NCI-H69 (cell line): Measurements from ENCODE around the gene UBXN11.

Source experiments
- DNase-seq: peaks from one replicate; lab custom pipeline; 2025; lab: John Stamatoyannopoulos, UW

The UBXN11 gene, protein sequence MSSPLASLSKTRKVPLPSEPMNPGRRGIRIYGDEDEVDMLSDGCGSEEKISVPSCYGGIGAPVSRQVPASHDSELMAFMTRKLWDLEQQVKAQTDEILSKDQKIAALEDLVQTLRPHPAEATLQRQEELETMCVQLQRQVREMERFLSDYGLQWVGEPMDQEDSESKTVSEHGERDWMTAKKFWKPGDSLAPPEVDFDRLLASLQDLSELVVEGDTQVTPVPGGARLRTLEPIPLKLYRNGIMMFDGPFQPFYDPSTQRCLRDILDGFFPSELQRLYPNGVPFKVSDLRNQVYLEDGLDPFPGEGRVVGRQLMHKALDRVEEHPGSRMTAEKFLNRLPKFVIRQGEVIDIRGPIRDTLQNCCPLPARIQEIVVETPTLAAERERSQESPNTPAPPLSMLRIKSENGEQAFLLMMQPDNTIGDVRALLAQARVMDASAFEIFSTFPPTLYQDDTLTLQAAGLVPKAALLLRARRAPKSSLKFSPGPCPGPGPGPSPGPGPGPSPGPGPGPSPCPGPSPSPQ

DNA sequence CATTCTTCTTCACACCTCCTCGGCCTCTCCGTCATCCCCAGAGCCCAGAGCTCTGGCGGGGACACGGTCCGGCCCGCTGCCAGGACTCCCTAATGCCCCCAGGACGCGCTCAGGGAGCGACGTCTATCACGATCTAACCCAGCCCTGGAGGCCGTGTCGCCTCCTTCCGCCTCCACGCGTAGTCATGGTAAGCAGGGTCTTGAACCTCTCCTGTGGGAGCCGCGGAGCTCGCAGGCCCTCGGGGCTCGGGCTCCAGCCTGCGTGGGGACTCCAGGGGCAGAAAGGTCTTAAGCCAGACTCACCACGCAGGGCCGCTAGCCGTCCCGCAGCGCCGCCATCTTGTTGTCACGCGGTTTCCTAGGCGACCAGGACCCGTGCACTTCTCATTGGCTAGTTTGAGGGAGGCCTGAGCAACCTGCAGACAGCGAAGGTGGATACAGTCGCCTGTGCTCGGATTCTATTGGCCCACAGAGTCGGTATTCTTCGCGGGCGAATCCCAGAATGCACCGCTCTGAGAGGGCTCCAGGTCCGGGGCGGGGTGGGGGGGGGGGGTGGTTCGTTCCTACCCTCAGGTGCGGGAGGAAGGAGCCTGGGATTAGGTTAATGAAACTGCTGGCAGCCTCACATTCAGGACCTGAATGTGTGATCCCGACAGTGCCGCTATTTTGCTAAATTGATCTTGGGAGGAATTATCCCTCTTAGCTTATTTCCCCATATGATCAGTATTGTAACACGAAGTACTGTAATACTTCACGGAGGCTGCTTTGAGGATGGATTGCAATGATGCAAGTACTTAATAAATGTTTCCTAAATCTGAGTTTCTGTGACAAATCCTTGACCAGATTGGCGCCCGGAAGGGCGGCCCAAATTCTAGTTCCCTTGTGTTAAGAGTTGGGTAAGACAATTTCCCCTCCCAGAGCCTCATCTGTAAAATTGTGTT is at the start of gene UBXN11:
UBXN11 (minus strand) TSS at position 347 of the 940 bp plus-strand sequence. CDS start 3,753 bp downstream, outside the sequence.
- DNase-seq: peak; percentile 96

DNA sequence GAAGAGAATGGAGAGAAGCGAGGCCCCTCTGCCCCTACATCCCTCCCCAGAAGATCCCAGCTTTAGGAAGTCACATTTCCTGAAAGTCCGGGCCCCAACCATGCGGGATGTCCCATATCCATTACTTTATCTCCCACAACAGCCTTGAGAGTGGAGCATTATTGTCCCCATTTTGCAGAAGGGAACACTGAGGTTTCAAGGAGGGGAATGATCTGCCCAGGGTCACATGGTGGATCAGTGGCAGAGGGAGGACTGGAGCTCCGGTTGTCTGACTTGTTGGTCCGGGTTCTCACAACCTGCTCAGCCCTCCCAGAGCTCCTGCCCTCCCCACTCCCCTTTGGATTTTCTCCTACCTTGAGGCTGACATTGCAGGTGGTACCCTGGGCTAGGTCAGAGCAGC is 49.7 kb upstream of the UBXN11 start:
- DNase-seq: no peak

DNA sequence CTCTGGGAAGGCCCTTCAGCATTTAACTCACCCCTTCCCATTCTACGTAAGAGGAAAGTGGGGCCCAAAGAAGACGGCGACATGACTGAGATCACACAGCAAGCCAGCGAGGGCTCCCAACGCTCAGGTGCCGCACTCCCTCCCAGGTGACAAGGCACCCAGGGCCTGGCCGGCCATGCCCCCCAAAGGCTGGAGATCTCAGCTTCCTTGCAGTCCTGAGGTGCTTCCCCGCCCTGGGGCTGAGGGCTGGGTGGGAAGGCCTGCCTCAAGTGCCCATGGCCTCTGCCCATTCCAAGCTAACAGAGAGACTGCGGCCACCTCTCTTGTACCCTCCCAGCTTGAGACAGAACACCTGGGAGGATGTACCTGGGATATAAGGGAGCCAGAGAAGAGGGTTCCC is 48.5 kb upstream of the UBXN11 start:
- no peak for DNase-seq

DNA sequence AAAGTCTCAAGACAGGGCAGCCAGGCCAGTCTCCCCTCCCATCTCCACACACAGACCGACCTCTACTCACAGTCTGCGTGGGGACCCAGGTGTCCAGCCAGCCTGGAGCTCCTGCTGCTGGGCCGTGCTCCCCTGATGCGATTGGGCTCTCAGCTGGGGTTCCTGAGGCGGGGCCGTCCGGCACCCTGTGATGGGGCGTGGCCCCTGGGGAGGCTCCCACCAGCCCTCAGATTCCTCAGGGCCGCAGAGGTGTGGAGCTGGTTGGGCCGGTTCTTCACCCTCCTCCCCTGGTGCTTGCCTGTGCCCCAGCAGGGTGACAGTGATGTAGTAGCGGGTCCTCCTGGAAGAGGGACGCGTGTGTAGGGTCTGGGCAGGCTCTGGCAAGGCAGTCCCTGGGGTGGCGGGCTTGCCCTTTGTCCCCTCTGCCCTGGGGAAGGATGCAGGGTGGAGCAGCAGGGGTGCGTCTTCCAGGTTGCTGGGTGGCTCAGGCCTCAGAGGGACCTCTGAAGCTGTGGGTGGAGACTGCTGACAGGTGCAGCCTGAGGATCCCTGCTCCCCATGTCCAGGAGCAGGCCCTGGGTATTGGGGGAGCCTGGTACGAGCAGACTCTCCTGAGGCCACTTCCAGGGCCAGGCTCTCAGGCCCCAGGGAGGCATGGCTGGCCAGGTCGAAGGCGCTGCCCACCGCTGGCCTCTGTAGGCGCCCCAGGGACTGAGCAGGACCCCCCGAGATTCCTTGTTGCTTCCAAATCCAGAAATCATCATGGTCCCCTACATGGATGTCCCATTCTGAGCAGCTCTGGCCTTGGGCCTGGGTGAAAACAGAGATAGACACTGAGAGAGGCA is 47.8 kb upstream of the UBXN11 start, which contains the start of gene CRYBG2:
CRYBG2 (minus strand) TSS at position 155 of the 845 bp plus-strand sequence. CDS start 7,473 bp downstream, outside the sequence.
- DNase-seq: no peak

DNA sequence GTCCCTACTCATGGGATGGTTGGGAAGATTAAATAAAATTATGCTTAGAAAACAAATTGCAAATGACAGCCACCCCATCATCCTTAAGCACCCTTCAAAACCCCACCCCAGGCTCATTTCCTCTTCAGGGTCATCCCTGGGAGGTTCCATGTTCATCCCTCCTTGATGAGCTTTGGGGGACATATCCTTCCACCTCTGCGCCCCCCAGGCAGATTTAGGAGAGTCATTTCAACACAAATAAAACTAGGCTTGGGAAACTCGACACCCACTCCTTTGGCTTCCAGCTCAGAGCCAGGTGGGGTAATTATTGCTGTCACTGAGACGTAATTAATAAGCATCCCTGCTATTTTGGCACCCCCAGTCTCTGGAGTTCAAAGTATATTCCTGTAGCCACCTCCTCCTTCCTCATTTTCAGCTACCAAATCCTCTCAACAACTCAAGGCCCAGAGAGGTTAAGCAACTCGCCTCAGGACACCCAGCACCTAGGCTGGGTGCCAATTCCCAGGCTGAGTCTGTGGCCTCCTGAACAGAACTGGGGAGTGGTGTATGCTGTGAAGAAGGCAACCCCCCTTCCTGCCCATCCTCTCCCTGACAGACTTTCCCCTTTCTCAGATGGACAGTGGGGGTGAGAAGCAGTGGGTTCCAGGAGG is 46.9 kb upstream of the UBXN11 start:
- DNase-seq: peak; percentile 70

DNA sequence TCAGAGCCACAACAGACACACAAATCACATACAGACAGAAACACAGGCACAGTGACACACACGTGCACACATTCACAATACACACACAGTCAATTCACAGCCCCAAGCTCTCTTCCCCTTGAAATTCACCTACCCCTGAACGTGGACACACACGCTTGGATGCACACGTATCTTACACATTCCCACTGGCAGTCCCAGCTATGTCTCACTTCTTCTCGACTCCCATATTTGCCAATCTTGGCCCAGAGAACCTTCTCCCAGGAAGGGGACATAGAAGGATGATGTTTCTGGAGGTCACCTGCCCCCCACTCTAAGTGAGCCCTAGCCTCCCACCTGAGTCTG is 45.9 kb upstream of the UBXN11 start:
- DNase-seq: no peak

DNA sequence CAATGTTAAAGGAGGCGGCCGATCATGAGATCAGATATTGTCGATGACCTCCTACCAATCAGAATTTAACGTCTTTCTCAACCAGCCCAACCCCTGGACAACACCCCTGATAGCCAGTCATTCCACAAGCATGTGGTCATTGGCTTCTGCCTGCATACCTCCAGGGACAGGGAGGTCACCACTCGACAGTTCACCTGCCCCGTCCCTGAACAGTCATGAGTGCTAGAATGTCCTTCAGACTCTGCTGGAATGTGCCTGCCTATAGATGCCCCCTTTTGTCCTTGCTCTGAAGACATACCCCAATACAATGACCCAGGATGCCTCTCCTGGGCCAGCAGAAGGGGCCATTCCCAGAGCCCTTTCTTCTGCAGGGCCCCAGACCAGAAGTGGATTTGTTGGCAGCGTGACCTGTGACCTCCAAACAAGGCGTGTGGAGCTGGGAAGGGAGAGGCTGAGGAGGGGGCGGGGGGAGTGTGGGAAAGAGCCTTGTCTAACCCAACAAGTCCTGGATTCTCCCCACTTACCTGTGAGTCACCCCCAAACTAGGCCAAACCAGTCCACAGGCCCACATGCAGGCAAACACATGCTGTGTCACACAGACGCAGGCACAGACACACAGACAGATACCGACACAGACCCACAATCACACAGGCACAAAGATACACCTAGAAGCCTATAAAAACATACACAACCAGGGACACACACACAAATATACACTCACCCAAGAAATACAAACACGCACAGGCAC is 45.3 kb upstream of the UBXN11 start:
- DNase-seq: no peak

DNA sequence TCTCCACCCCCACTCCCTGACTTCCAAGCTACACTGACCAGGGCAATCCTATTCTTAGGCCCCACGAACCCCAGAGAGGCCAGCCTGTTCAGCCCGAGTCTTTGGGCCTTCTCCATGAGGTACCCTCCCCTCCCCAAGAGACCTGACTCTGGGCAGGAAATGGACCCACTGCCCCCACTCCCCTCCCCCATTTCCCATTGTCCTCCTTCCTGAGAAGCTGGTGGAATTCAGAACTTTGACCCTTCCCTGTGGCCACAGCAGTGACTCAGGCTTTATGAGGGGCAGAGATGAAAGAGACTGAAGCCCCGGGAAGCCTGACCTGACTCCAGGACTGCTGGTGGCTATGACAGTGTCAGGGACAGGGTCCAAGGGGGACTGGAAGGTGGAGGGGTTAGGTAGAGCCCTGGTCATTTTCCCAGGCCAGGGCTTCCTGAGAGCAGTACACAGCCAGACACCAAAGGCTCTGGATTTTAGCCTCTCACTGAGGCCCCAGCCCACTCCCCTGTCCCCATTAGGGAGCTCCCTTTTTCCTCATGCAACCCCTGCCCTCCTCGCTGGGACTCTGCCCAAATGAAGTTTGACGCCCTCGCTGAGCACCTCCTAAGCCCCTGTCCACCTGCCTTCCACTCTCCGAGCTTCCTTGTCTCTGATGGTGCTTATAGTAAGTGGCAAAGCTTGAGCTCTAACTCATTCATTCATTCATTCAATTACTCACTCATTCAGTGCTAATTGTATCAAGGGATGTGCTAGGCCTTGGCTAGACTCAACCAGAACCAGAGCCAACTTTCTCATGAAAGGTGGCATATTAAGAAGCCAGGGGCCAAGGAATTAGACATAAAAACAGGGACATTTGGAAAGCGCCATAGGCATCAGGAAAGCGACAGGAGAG is 44.5 kb upstream of the UBXN11 start:
- DNase-seq: no peak

DNA sequence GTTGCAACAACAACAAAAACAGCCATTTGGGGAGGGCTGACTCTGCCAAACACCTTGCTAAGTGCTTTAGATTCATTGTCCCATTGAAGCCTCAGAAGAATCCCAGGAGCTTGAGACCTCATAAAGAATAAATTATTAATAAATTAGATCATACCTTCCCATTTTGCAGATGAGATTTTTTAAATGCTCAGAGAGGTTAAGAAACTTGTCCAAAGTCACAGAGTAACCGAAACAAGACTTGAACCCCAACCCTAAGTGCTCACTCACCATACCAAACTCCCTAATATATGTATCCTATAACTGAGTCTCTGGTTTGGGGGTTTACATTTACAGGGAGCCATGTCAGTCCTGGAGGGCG is 43.9 kb upstream of the UBXN11 start:
- DNase-seq: no peak

DNA sequence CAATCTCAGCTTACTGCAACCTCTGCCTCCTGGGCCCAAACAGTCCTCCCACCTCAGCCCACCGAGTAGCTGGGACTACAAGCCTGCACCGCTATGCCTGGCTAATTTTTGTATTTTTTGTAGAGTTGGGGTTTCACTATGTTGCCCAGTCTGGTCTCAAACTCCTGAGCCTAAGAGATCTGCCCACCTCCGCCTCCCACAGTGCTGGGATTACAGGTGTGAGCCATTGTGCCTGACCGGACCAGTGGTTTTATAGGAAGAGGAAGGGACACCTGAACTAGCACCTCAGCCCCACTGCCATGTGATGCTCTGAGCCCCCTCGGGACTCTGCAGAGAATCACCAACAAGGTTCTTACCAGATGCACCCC is 43.4 kb upstream of the UBXN11 start:
- DNase-seq: no peak

DNA sequence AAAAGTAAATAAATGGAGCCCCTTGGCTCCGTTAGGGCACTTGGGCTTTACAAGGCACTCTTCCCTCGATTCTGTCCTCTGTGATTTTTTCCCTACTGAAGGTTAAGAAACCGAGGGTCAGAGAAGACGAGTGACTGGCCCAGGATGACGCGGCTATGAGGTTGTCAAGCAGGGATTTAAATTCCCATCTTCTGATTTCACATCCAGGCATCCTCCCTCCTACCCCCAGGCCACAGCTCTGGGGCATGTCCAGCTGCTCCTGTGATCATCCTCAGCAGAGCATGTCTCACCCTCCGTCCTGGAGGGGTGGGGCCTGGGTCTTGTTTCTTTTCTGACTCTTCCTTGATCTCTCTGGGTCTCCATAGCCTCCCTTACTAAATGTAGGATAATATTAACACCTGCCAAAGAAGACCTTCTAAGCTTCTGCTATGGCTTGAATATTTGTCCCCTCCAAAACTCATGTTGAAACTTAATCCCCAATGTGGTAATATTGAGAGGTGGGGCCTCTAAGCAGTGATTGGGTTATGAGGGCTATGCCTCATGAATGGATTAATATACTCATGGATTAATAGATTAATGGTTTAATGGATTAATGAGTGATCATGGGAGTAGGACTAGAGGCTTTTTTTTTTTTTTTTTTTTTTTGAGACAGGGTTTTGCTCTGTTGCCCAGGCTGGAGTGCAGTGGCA is 42.9 kb upstream of the UBXN11 start:
- DNase-seq: no peak

DNA sequence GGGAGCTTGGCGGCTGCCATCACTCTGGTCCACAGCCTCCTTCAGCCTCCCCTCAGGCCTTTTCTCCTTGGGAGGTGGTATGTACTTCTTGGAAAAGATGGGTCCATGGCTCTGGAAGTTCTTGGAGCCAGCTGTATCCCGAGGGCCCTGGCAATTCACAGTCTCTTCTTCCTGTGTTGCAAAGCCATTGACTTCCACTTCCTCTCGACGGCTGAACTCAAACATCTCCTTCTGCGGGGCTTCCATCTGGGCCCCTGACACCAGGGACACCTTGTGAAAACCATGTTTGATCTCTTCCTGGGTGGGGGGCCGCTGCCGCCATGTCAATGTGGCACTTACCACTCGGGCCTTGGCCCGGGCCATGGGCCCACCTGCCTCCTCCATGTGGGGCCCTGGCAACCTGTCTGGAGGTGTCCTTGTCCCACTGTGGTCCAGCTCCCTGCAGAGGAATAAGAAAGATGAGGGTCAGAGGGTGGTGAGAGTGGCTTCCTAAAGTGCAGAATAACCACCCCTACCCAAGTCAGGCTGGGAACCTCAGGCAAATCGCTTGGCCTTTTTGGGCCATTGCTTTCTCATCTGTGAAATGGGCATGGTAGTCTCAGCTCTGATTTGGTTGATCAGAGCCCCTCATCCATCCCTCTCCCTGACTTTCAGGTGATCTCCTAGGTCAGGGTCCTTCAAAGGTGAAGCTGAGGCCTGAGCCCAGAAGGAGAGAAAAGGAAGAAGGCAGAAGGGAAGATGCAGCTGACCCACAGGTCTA is 40.0 kb upstream of the UBXN11 start:
- DNase-seq: no peak

DNA sequence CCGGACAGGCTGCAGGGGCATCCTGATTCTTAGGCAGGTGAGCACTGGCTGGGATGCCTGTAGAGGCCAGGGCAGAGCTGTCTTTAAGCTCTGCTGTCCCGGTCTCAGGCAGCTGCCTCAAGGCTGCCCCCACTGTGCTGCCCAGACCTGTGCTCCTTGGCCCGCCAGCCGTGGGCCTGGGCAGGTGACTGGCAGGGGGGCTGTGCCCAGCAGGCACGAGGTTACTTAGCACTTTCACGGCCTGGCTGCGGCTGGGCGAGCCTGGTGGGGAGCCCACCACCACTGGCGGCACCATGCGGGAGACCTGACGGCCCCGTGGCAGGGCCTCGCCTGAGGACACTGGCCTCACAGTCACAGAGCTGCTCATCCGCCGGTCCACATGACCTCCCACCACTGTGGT is 39.3 kb upstream of the UBXN11 start:
- DNase-seq: no peak

DNA sequence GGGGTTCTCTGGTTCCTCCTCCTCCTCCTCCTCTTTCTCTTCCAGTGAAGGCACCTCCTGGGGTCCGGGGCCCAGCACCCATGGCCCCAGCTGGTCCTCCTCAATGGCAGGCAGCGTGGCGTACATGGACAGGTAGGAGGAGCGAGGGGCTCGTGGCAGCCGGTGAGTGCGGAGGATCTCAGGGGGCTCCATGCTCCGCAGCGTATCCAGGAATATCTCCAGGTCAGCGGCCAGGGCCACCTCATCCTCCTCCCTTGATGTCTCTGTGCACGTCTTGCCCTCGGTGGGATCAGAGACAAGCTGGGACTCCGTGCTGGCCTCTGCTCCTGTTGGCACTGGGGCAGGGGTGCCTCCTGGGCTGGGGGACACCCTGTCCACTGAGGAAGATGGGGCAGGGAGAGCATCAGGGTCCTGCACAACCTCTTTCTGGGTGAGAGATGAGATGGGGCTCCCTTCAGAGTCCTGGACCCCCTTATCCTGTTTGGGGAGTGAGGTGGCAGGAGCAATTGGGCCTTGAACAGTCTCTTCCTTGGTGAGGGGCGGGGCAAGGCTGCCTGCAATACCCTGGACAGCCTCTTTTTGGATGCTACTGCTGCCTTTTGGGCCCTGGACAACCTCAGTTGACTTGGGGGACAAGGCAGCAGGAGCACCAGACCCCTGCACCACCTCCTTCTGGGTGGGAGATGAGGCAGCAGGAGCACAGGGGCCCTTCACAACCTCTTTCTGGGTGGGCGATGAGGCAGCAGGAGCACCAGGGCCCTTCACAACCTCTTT is 37.9 kb upstream of the UBXN11 start:
- no peak for DNase-seq

DNA sequence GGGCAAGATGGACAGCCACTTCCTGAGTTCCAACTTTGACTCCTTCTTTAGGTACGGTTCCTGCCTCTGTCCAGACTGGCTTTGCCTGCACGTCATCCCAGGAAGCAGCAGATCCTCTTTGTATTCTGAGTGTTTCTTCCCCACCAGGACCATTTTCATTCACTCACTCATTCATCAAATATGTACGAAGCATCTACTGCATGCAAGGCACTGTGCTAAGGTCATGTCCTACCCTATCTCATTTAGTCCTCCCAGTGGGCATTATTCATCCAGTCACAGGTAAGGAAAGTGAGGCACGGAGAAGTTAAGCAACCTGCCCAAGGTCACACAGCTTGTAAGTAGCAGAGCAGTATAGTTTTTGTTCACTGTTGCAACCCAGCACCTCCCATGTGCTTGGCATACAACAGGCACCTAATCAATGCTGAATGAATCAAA is 33.6 kb upstream of the UBXN11 start:
- DNase-seq: no peak

DNA sequence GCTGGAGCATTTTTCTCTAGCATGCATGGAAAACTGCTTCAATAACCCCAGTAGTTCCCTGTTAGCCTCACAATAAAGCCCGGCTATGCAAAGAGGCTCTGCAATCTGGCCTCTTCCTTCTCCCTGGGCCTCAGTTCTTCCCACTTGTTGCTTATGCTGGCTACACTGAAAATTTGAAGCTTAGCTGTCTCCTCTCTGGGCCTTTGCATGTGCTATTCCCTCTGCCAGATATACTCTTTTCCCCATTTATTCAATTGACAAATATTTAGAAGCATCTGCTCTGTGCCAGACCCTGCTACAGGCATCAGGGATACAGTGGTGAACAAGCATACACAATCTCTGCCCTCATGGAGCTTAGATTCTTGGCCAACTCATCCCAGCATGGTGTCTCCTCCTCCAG is 32.2 kb upstream of the UBXN11 start:
- no peak for DNase-seq

DNA sequence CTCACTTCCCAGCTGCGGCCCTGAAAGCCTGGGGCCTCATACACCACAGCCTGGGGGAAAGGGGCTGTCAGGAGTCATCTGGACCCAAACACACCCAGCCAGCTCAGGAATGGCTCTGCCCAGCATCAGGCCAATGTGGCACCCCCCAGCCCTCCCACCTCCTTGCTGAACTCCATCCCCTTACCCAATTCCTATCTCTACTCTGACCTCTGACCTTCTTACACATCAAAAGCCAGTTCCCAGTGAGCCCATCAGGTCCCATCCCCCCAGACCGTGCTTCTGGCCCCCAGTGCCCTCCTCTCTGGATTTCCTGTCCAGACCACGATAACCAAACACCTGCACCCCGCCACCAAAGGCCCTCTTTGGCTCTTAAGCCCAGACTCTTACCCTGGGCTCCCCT is 31.2 kb upstream of the UBXN11 start:
- DNase-seq: no peak

DNA sequence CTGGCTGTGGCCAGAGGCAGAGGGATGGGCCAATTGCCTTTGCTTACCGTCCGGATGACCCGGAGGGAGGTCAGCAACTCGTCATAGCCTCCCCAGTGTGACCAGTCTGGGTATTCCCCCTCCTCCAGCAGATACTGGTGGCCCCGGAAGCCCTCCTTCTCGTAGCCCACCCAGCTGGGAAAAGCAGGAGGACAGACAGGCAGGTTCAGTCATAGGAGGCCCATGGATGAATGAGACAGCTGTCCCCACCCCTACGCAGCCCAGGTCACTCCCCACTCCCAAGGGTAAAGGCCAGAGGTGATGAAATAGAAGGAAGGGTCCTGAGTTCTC is 30.7 kb upstream of the UBXN11 start:
- no peak for DNase-seq
